Neural cell (in vitro differentiated cells): ENCODE data around the gene PEAK3.

ENCODE experiments used
- CTCF ChIP-seq: fragments of 450-650 bp; IDR thresholded peaks from 2 replicates; pipeline ENCODE4 v1.5.1; 2014; ENCODE audit warnings: antibody characterized with exemption, mild to moderate bottlenecking, moderate library complexity; ENCODE audit not compliant: poor library complexity, severe bottlenecking
- EP300 ChIP-seq: fragments of 450-650 bp; conservative IDR thresholded peaks from 2 replicates; pipeline ENCODE4 v1.6.1; 2014; ENCODE audit warnings: antibody characterized with exemption, mild to moderate bottlenecking, moderate library complexity; ENCODE audit not compliant: poor library complexity, severe bottlenecking
- EZH2 ChIP-seq: fragments of 200-600, 300-800 bp; shearing (Covaris generic), sonication (generic); IDR thresholded peaks from 2 replicates; pipeline ENCODE4 v1.6.1; 2014; ENCODE audit warnings: antibody characterized with exemption, low read length, borderline replicate concordance, mild to moderate bottlenecking; ENCODE audit not compliant: insufficient read depth, poor library complexity, severe bottlenecking
- MXI1 ChIP-seq: fragments of 450-650 bp; conservative IDR thresholded peaks from 2 replicates; pipeline ENCODE4 v1.6.1; 2014; ENCODE audit warnings: antibody characterized with exemption, mild to moderate bottlenecking; ENCODE audit not compliant: poor library complexity, severe bottlenecking
- POLR2AphosphoS5 ChIP-seq: IDR thresholded peaks from 2 replicates; pipeline ENCODE4 v1.6.1; 2012
- RAD21 ChIP-seq: fragments of 450-650 bp; conservative IDR thresholded peaks from 2 replicates; pipeline ENCODE4 v1.6.1; 2014; ENCODE audit warnings: antibody characterized with exemption, mild to moderate bottlenecking, moderate library complexity
- REST ChIP-seq: IDR thresholded peaks from 2 replicates; pipeline ENCODE4 v1.6.1; 2012; ENCODE audit warnings: borderline replicate concordance
- SMC3 ChIP-seq: fragments of 450-650 bp; conservative IDR thresholded peaks from 2 replicates; pipeline ENCODE4 v1.6.1; 2014; ENCODE audit warnings: antibody characterized with exemption, mild to moderate bottlenecking, moderate library complexity; ENCODE audit not compliant: poor library complexity

- no peak for TF ChIP-seq RAD21
- TF ChIP-seq CTCF: no peak
- no peak for TF ChIP-seq EP300
- no peak for TF ChIP-seq MXI1
- no peak for TF ChIP-seq REST
- no peak for TF ChIP-seq SMC3
- no peak for TF ChIP-seq POLR2AphosphoS5
- TF ChIP-seq EZH2: no peak
Measured at GRCh38 chr19:2227415-2228156, 54.4 kb downstream of the PEAK3 start.
